Measurements from ENCODE around the gene USP30. TPM values are rescaled to one million over a fixed set of nuclear protein-coding genes. Genes with fewer than 3 reads are reported as not detected.

The USP30 gene
- total and polyA plus RNA-seq, 9 of the 15 experiments (the other 6 are each of a cell fraction or from before 2014, with no cell fraction given), result 1.4 to 15.2 (median 7.0) TPM

DNA sequence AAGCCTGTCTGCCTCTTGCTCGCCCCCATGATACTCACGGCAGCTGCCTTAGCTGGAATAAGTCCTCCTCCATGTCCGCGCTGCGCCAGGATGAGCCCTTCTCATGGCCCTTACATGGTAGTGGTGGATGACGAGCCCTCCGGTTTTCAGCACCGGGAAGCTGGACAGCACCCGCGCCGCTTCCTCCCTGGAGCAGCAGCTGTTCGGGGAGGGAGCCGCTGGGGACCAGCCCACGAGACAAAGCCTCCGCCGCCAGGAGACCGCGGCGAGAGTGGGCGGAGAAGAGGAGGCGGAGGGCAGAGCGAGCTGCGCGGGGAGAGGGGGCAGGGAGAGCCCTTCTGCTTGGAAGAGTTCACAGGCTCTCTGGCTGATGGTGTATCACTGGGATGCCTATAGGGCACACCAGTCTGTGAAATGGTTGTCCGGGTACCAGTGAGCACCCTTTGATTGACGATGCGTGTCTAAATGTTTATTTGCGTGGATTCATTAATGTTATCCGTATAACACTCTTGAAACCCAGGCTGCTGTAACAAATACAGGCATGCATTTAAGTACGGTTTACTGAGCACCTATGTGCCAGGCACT is 31.5 kb upstream of the USP30 start, which contains the start of gene SVOP (continued):
- TF ChIP-seq, protein P1, sequence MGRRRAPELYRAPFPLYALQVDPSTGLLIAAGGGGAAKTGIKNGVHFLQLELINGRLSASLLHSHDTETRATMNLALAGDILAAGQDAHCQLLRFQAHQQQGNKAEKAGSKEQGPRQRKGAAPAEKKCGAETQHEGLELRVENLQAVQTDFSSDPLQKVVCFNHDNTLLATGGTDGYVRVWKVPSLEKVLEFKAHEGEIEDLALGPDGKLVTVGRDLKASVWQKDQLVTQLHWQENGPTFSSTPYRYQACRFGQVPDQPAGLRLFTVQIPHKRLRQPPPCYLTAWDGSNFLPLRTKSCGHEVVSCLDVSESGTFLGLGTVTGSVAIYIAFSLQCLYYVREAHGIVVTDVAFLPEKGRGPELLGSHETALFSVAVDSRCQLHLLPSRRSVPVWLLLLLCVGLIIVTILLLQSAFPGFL (CRISPR knock-in tag; IDR thresholded peaks at IDR 0.05), result no peak
- TF ChIP-seq ZNF431 (CRISPR knock-in tag; IDR thresholded peaks at IDR 0.05) (0 out of 2 replicates have a peak, but pooled peaks have one; percentile 20), ZNF644 (tag; IDR thresholded peaks at IDR 0.05; ENCODE audit: low read depth) (no peak), NRF1 (conservative IDR thresholded peaks at IDR 0.05 in 1 of 2, IDR thresholded peaks at IDR 0.05 in 1 of 2) (peak in 1 of 2 experiments; percentile 28; a peak in 2 of 4 replicates), ATF1 (CRISPR knock-in tag; IDR thresholded peaks at IDR 0.05) (0 out of 2 replicates have a peak, but pooled peaks have one; percentile 16), ATF1 (tag; IDR thresholded peaks at IDR 0.05) (no peak), ZNF263 (CRISPR knock-in tag; IDR thresholded peaks at IDR 0.05; ENCODE audit: borderline replicate concordance) (peak; percentile 60), TCF3 (CRISPR knock-in tag; IDR thresholded peaks at IDR 0.05) (no peak), ETV1 (tag; conservative IDR thresholded peaks at IDR 0.05; ENCODE audit: low read depth) (peak; percentile 49; the same call in 1 of the 2 replicates), HSF4 (CRISPR knock-in tag; IDR thresholded peaks at IDR 0.05; ENCODE audit: borderline replicate concordance) (no peak), ZNF830 (CRISPR knock-in tag; IDR thresholded peaks at IDR 0.05) (no peak), MEF2A (IDR thresholded peaks at IDR 0.05; ENCODE audit: control insufficient read depth, low read depth, low read length) (no peak), RBM25 (IDR thresholded peaks at IDR 0.05; ENCODE audit: low read depth, low read length, severe bottlenecking) (no peak), GABPB2 (CRISPR knock-in tag; conservative IDR thresholded peaks at IDR 0.05) (no peak), MIER1 (IDR thresholded peaks at IDR 0.05; ENCODE audit: low read depth) (peak; percentile 96), ZNF707 (CRISPR knock-in tag; conservative IDR thresholded peaks at IDR 0.05) (no peak), YBX1 (IDR thresholded peaks at IDR 0.05) (no peak)
- TF ChIP-seq, protein P2, sequence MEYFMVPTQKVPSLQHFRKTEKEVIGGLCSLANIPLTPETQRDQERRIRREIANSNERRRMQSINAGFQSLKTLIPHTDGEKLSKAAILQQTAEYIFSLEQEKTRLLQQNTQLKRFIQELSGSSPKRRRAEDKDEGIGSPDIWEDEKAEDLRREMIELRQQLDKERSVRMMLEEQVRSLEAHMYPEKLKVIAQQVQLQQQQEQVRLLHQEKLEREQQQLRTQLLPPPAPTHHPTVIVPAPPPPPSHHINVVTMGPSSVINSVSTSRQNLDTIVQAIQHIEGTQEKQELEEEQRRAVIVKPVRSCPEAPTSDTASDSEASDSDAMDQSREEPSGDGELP (CRISPR knock-in tag; IDR thresholded peaks at IDR 0.05; ENCODE audit: borderline replicate concordance), result peak; percentile 99
- TF ChIP-seq, protein P3, sequence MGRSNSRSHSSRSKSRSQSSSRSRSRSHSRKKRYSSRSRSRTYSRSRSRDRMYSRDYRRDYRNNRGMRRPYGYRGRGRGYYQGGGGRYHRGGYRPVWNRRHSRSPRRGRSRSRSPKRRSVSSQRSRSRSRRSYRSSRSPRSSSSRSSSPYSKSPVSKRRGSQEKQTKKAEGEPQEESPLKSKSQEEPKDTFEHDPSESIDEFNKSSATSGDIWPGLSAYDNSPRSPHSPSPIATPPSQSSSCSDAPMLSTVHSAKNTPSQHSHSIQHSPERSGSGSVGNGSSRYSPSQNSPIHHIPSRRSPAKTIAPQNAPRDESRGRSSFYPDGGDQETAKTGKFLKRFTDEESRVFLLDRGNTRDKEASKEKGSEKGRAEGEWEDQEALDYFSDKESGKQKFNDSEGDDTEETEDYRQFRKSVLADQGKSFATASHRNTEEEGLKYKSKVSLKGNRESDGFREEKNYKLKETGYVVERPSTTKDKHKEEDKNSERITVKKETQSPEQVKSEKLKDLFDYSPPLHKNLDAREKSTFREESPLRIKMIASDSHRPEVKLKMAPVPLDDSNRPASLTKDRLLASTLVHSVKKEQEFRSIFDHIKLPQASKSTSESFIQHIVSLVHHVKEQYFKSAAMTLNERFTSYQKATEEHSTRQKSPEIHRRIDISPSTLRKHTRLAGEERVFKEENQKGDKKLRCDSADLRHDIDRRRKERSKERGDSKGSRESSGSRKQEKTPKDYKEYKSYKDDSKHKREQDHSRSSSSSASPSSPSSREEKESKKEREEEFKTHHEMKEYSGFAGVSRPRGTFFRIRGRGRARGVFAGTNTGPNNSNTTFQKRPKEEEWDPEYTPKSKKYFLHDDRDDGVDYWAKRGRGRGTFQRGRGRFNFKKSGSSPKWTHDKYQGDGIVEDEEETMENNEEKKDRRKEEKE (IDR thresholded peaks at IDR 0.05; ENCODE audit: borderline replicate concordance in 1 of 2, control insufficient read depth in 1 of 2, low read depth in 2 of 2, low read length in 1 of 2), result no peak
- TF ChIP-seq, protein P4, sequence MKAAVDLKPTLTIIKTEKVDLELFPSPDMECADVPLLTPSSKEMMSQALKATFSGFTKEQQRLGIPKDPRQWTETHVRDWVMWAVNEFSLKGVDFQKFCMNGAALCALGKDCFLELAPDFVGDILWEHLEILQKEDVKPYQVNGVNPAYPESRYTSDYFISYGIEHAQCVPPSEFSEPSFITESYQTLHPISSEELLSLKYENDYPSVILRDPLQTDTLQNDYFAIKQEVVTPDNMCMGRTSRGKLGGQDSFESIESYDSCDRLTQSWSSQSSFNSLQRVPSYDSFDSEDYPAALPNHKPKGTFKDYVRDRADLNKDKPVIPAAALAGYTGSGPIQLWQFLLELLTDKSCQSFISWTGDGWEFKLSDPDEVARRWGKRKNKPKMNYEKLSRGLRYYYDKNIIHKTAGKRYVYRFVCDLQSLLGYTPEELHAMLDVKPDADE (conservative IDR thresholded peaks at IDR 0.05; ENCODE audit: control insufficient read depth, low read depth, low read length), result peak; percentile 86; the same call in 1 of the 2 replicates
- TF ChIP-seq, protein P5, sequence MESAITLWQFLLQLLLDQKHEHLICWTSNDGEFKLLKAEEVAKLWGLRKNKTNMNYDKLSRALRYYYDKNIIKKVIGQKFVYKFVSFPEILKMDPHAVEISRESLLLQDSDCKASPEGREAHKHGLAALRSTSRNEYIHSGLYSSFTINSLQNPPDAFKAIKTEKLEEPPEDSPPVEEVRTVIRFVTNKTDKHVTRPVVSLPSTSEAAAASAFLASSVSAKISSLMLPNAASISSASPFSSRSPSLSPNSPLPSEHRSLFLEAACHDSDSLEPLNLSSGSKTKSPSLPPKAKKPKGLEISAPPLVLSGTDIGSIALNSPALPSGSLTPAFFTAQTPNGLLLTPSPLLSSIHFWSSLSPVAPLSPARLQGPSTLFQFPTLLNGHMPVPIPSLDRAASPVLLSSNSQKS (CRISPR knock-in tag; IDR thresholded peaks at IDR 0.05), result no peak

Data from K562 (cell line).